ENCODE data around the gene MGAT5. TPM values are rescaled to one million over a fixed set of nuclear protein-coding genes. Genes with fewer than 3 reads are reported as not detected.

The MGAT5 gene
- total RNA-seq, 4 donors from 2014 or later, result 28.3 to 52.3 (median 40.4) TPM

DNA sequence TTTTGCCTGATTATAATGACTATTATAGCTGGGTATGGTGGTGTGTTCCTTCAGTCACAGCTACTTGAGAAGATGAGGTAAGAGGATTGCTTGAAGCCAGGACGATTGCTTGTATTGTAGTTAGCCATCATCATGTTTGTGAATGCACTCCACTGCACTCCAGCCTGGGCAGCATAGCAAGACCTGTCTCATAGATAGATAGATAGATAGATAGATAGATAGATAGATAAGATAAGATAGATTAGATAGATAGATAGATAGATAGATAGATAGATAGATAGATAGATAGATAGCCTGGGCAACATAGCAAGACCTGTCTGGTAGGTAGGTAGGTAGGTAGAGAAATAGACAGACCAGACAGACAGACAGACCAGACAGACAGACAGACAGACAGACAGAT lies 127.3 kb downstream of the MGAT5 start:
- TF ChIP-seq, protein P1, sequence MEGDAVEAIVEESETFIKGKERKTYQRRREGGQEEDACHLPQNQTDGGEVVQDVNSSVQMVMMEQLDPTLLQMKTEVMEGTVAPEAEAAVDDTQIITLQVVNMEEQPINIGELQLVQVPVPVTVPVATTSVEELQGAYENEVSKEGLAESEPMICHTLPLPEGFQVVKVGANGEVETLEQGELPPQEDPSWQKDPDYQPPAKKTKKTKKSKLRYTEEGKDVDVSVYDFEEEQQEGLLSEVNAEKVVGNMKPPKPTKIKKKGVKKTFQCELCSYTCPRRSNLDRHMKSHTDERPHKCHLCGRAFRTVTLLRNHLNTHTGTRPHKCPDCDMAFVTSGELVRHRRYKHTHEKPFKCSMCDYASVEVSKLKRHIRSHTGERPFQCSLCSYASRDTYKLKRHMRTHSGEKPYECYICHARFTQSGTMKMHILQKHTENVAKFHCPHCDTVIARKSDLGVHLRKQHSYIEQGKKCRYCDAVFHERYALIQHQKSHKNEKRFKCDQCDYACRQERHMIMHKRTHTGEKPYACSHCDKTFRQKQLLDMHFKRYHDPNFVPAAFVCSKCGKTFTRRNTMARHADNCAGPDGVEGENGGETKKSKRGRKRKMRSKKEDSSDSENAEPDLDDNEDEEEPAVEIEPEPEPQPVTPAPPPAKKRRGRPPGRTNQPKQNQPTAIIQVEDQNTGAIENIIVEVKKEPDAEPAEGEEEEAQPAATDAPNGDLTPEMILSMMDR (IDR thresholded peaks at IDR 0.05), result no peak
- no peak for DNase-seq (ENCODE audit: low spot score)
- no peak for ATAC-seq (ENCODE audit: low FRiP score)

DNA sequence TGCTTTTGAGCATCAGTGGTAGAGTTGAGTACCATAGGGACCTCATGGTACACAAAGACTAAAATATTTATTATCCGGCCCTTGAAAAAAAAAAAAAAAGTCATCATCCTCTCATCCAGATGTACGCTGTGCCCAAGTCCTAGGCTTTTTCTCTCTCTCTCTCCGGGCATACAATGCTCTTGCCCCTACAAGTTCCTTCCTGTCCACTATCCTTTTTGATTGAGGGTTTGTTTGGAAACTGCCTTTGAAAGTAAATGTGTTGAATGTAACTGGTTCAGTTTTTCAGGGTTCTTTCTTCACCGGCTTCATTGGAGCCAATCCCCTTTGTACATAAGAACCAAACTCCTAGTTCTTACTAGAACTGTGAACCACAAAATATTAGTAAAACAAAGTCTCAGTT lies 130.3 kb downstream of the MGAT5 start:
- ATAC-seq (ENCODE audit: low FRiP score) (no peak), DNase-seq (ENCODE audit: low spot score) (no peak)
- TF ChIP-seq, protein P1 (IDR thresholded peaks at IDR 0.05), result no peak

DNA sequence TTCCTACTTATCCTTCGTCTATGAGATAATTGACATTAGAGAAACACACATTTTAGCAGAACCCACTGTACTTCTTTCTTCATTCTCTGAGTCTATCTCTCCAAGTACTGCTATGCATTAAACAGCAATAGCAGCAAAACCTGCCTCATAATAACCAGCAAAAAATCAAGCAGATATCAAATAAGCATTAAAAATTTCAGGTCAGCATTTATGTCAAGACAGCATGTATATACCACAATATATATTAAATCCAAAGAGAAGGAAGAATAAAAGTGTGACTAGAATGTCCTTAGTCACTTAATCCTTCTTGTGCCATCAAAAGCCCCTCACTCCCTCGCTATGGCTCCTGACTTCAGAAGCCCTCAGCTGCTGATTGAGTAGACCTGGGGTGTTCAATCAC lies 131.3 kb downstream of the MGAT5 start:
- TF ChIP-seq, protein P1 (IDR thresholded peaks at IDR 0.05), result no peak
- DNase-seq (ENCODE audit: low spot score), result no peak
- no peak for ATAC-seq (ENCODE audit: low FRiP score)

DNA sequence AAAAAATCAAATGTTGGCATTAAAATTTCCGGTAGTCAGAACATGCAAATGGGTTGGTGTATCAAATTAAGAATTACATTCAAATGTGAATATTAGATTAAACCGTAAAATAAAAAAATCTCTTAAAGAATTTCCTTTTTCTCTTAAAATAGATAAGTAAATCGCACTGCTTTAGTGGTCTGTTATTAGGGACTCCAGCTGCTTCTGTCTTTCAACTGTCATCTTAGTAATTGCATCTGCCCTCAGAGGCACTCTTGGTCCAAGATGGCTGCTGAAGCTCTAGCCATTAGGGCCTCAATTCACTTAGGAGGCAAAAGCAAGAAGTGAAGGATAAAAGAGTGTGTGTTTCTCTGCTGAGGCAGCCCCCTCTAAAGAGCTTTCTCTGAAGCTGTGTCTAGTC lies 132.4 kb downstream of the MGAT5 start:
- no peak for ATAC-seq (ENCODE audit: low FRiP score)

GRCh38 chr2:134389381-134389780 lies 135.5 kb downstream of the MGAT5 start:
- DNase-seq (ENCODE audit: low spot score), result no peak
- TF ChIP-seq, protein P1 (IDR thresholded peaks at IDR 0.05), result no peak
- no peak for ATAC-seq (ENCODE audit: low FRiP score)

More for the DNA sequence above, 132.4 kb downstream of the MGAT5 start:
- no peak for DNase-seq (ENCODE audit: low spot score)
- TF ChIP-seq, protein P1 (IDR thresholded peaks at IDR 0.05), result no peak

DNA sequence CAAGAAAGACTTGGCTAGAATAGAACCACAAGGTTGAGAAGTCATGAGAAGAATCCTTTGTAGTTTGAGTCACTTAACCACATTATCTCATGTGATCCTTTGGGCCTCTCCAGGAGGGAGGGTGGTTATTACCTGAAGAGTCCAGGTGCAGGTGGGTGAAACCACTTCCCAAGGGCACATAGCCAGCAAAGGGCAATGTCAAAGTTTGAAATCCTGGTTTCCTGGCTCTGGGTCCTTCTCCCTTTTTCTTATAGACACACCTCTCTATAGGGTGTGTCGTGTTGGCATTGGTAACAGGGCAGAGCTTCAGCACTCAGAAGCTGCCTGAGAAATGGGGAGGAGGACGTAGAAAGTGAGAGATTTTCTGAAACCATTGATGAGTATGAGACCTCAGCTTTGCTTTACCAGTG lies 137.9 kb downstream of the MGAT5 start:
- TF ChIP-seq, protein P1 (IDR thresholded peaks at IDR 0.05), result no peak
- ATAC-seq (ENCODE audit: low FRiP score) (no peak), DNase-seq (ENCODE audit: low spot score) (no peak)

GRCh38 chr2:134392442-134393074 lies 138.7 kb downstream of the MGAT5 start:
- DNase-seq (ENCODE audit: low spot score) (no peak), ATAC-seq (ENCODE audit: low FRiP score) (peak; percentile 8)
- TF ChIP-seq, protein P1 (IDR thresholded peaks at IDR 0.05), result no peak
